ENCODE measurements around the gene PKP1. TPM values are rescaled to one million over a fixed set of nuclear protein-coding genes. Genes with fewer than 3 reads are reported as not detected.

The PKP1 gene
- total RNA-seq, 1 experiment from 2014 or later: not detected

- no TSS peak for BruUV-seq (replicated peaks)
- Mint-ChIP-seq H3K4me1 (ENCODE audit: low read depth, unreplicated experiment) (no peaks in the 10 kb centered on the region), H3K4me3 (ENCODE audit: unreplicated experiment) (no peak overlapping the region), H3K27me3 (ENCODE audit: insufficient read depth, unreplicated experiment) (peaks cover 15% of the 10 kb centered on the region), H3K36me3 (ENCODE audit: insufficient read depth, unreplicated experiment) (no peaks in the 10 kb centered on the region), H3K27ac (ENCODE audit: unreplicated experiment) (no peak overlapping the region), H3K9me3 (ENCODE audit: unreplicated experiment) (peaks cover 7% of the 10 kb centered on the region)
- DNase-seq: no peak
- Histone ChIP-seq H3K4me3 (ENCODE audit: low read depth, low read length) (no peak overlapping the region), H3K9me3 (peaks cover 11% of the 10 kb centered on the region), H3K36me3 (ENCODE audit: control insufficient read depth, insufficient read depth, low read length) (no peaks in the 10 kb centered on the region), H3K27me3 (replicated peaks; ENCODE audit: control insufficient read depth, insufficient read depth, low read length) (no peaks in the 10 kb centered on the region; the same call in 1 of the 2 replicates), H3K4me1 (no peaks in the 10 kb centered on the region)
- TF ChIP-seq, protein P1, sequence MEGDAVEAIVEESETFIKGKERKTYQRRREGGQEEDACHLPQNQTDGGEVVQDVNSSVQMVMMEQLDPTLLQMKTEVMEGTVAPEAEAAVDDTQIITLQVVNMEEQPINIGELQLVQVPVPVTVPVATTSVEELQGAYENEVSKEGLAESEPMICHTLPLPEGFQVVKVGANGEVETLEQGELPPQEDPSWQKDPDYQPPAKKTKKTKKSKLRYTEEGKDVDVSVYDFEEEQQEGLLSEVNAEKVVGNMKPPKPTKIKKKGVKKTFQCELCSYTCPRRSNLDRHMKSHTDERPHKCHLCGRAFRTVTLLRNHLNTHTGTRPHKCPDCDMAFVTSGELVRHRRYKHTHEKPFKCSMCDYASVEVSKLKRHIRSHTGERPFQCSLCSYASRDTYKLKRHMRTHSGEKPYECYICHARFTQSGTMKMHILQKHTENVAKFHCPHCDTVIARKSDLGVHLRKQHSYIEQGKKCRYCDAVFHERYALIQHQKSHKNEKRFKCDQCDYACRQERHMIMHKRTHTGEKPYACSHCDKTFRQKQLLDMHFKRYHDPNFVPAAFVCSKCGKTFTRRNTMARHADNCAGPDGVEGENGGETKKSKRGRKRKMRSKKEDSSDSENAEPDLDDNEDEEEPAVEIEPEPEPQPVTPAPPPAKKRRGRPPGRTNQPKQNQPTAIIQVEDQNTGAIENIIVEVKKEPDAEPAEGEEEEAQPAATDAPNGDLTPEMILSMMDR (IDR thresholded peaks at IDR 0.05; ENCODE audit: insufficient read depth in 1 of 2, low read depth in 1 of 2, low read length in 1 of 2, severe bottlenecking in 1 of 2, unreplicated experiment in 1 of 2): no peak
- ChIA-PET POLR2A (no interaction called here), CTCF (interaction anchor here (1.5 kb wide), 1 partner anchor 16 kb away, joined by 4 read pairs; no protein-coding TSS in a partner anchor)
- intact Hi-C loops (cut with micrococcal nuclease; ENCODE audit: unreplicated experiment): loop anchor here (5.0 kb wide), 1 partner anchor 63 kb away; no protein-coding TSS in a partner anchor
Measured at GRCh38 chr1:201344206-201345080, 61.1 kb downstream of the PKP1 start.

GRCh38 chr1:201345081-201345355 is 61.7 kb downstream of the PKP1 start:
- ChIA-PET CTCF (interaction anchor here (1.5 kb wide), 1 partner anchor 16 kb away, joined by 4 read pairs; no protein-coding TSS in a partner anchor), POLR2A (no interaction called here)
- Mint-ChIP-seq H3K4me3 (ENCODE audit: unreplicated experiment) (no peak overlapping the region), H3K9me3 (ENCODE audit: unreplicated experiment) (peaks cover 7% of the 10 kb centered on the region), H3K27me3 (ENCODE audit: insufficient read depth, unreplicated experiment) (peaks cover 13% of the 10 kb centered on the region), H3K36me3 (ENCODE audit: insufficient read depth, unreplicated experiment) (no peaks in the 10 kb centered on the region), H3K4me1 (ENCODE audit: low read depth, unreplicated experiment) (no peaks in the 10 kb centered on the region), H3K27ac (ENCODE audit: unreplicated experiment) (no peak overlapping the region)
- TF ChIP-seq, protein P1 (IDR thresholded peaks at IDR 0.05; ENCODE audit: insufficient read depth in 1 of 2, low read depth in 1 of 2, low read length in 1 of 2, severe bottlenecking in 1 of 2, unreplicated experiment in 1 of 2): no peak
- no TSS peak for BruUV-seq (replicated peaks)
- no peak for DNase-seq
- intact Hi-C loops (cut with micrococcal nuclease; ENCODE audit: unreplicated experiment): loop anchor here (5.0 kb wide), 1 partner anchor 62 kb away; no protein-coding TSS in a partner anchor
- no peaks in the 10 kb centered on the region; the same call in 1 of the 2 replicates for H3K27me3 ChIP-seq (replicated peaks; ENCODE audit: control insufficient read depth, insufficient read depth, low read length)
- H3K9me3 ChIP-seq: peaks cover 11% of the 10 kb centered on the region
- H3K4me1 ChIP-seq: no peaks in the 10 kb centered on the region
- H3K4me3 ChIP-seq (ENCODE audit: low read depth, low read length): no peak overlapping the region
- H3K36me3 ChIP-seq (ENCODE audit: control insufficient read depth, insufficient read depth, low read length): no peaks in the 10 kb centered on the region

GRCh38 chr1:201346337-201346939 is 63.1 kb downstream of the PKP1 start:
- DNase-seq: peak; percentile 55 to 72
- POLR2A ChIA-PET: no interaction called here
- no peaks in the 10 kb centered on the region; the same call in 1 of the 2 replicates for H3K27me3 ChIP-seq (replicated peaks; ENCODE audit: control insufficient read depth, insufficient read depth, low read length)

More at GRCh38 chr1:201346337-201346939, 63.1 kb downstream of the PKP1 start:
- no peaks in the 10 kb centered on the region for H3K36me3 Mint-ChIP-seq (ENCODE audit: insufficient read depth, unreplicated experiment)
- TF ChIP-seq, protein P1 (IDR thresholded peaks at IDR 0.05; ENCODE audit: insufficient read depth in 1 of 2, low read depth in 1 of 2, low read length in 1 of 2, severe bottlenecking in 1 of 2, unreplicated experiment in 1 of 2): peak; percentile 73 to 79
- intact Hi-C loops (cut with micrococcal nuclease; ENCODE audit: unreplicated experiment): loop anchor here (1.0 to 5.0 kb wide), 3 partner anchors 37 to 92 kb away; no protein-coding TSS in a partner anchor
- CTCF ChIA-PET: interaction anchor here (0.6 to 1.8 kb wide), 12 partner anchors 12 to 93 kb away, joined by 3 to 19 read pairs (median 4); no protein-coding TSS in a partner anchor
- H3K4me1 ChIP-seq: no peaks in the 10 kb centered on the region
- H3K4me3 Mint-ChIP-seq (ENCODE audit: unreplicated experiment): no peak overlapping the region
- no peaks in the 10 kb centered on the region for H3K4me1 Mint-ChIP-seq (ENCODE audit: low read depth, unreplicated experiment)
- BruUV-seq (replicated peaks): no TSS peak
- H3K36me3 ChIP-seq (ENCODE audit: control insufficient read depth, insufficient read depth, low read length): no peaks in the 10 kb centered on the region
- H3K4me3 ChIP-seq (ENCODE audit: low read depth, low read length): no peak overlapping the region
- H3K27me3 Mint-ChIP-seq (ENCODE audit: insufficient read depth, unreplicated experiment): peaks cover 14% of the 10 kb centered on the region
- H3K9me3 Mint-ChIP-seq (ENCODE audit: unreplicated experiment): peaks cover 2% of the 10 kb centered on the region
- no peak overlapping the region for H3K27ac Mint-ChIP-seq (ENCODE audit: unreplicated experiment)
- H3K9me3 ChIP-seq: peaks cover 5% of the 10 kb centered on the region
